Panc1 (cell line): ENCODE results near the gene CCDC69. TPM values are rescaled to one million over a fixed set of nuclear protein-coding genes. Genes with fewer than 3 reads are reported as not detected.
"Not testable (repeated sequence)": the region's sequence is repeated elsewhere in the genome, so short reads cannot be mapped to it uniquely, and the experiment has no call there.

Source experiments
- ATAC-seq: fragments of 200-7000 bp; cut with Tn5 transposase; 2 replicates; pipeline ENCODE4 v1.9.1; 2020; ENCODE audit warnings: mild to moderate bottlenecking, moderate library complexity
- BruUV-seq: library from RNA; stranded (reverse); fragments of 400-500 nt; replicated peaks from 2 replicates; lab custom pipeline; 2021; lab: Mats Ljungman, UMichigan
- CTCF ChIA-PET: fragments of 300-600 bp; sonication (Branson Sonifier 250); formaldehyde crosslinking; loops from one replicate; lab custom pipeline; 2022; ENCODE audit warnings: antibody characterized with exemption; lab: Charles Lee
- POLR2A ChIA-PET: fragments of 300-600 bp; sonication (Branson Sonifier 250); formaldehyde crosslinking; loops from one replicate; lab custom pipeline; 2022; ENCODE audit warnings: antibody characterized with exemption; lab: Charles Lee
- DNase-seq: peaks from one replicate; pipeline ENCODE4 v3.0.0-alpha.2; 2010; ENCODE audit warnings: low read depth, low spot score
- H3K27ac ChIP-seq: 2 replicates; pipeline ENCODE4 v1.5.1; 2011; ENCODE audit warnings: mild to moderate bottlenecking, low read length, inconsistent platforms
- H3K27me3 ChIP-seq: fragments of 200-500 bp; sonication (Bioruptor generic); 2 replicates; pipeline ENCODE4 v1.6.0; 2014; ENCODE audit warnings: low read length, inconsistent platforms; ENCODE audit not compliant: control insufficient read depth, insufficient read depth
- H3K36me3 ChIP-seq: fragments of 200-500 bp; sonication (Bioruptor generic); 2 replicates; pipeline ENCODE4 v1.5.1; 2014; ENCODE audit warnings: inconsistent platforms, mild to moderate bottlenecking, low read length, moderate library complexity; ENCODE audit not compliant: control insufficient read depth, insufficient read depth
- H3K4me1 ChIP-seq: 2 replicates; pipeline ENCODE4 v1.5.1; 2011; ENCODE audit warnings: inconsistent platforms, mild to moderate bottlenecking, low read length, moderate library complexity; ENCODE audit not compliant: control insufficient read depth, insufficient read depth
- H3K4me3 ChIP-seq, 2 experiments: 2 replicates each; pipeline ENCODE4 v1.5.1; 2011 to 2012; ENCODE audit warnings: low read depth in 2 of 2, low read length in 2 of 2, mild to moderate bottlenecking in 2 of 2, inconsistent platforms in 1 of 2, moderate library complexity in 1 of 2
- H3K9me3 ChIP-seq: fragments of 200-500 bp; sonication (Bioruptor generic); 2 replicates; pipeline ENCODE4 v1.5.1; 2014; ENCODE audit warnings: low read depth, mild to moderate bottlenecking, inconsistent platforms, low read length, moderate library complexity; ENCODE audit not compliant: control insufficient read depth, insufficient read depth
- POLR2AphosphoS5 ChIP-seq: IDR thresholded peaks from 2 replicates; pipeline ENCODE4 v1.6.1; 2012; ENCODE audit warnings: mild to moderate bottlenecking, low read depth, low read length, moderate library complexity
- SIN3A ChIP-seq: IDR thresholded peaks from 2 replicates; pipeline ENCODE4 v1.6.1; 2012; ENCODE audit warnings: low read depth, mild to moderate bottlenecking, low read length, moderate library complexity, borderline replicate concordance; ENCODE audit not compliant: insufficient read depth
- TCF7L2 ChIP-seq: IDR thresholded peaks from 2 replicates; pipeline ENCODE4 v1.6.1; 2011; ENCODE audit warnings: mild to moderate bottlenecking, low read depth, low read length, inconsistent platforms
- in situ Hi-C: cut with HindIII; loops from 2 replicates; pipeline ENCODE4 v1.10.0; 2016; ENCODE audit warnings: low sequenced_read_pairs, low pct_unique_long_range_greater_than_20kb
- intact Hi-C: fragments of 100-400 bp; cut with micrococcal nuclease; formaldehyde crosslinking; loops from one replicate; pipeline ENCODE4 v1.10.0; 2022; ENCODE audit not compliant: unreplicated experiment
- total RNA-seq: library from RNA; stranded (reverse); gene quantifications from one replicate; pipeline ENCODE4 v1.2.1, GENCODE V29; 2021; ENCODE audit not compliant: unreplicated experiment
- TF ChIP-seq, protein P1 (sequence below), 2 experiments: IDR thresholded peaks; 2 replicates each; pipeline ENCODE4 v1.6.1; 2011 to 2012; ENCODE audit warnings: low read depth in 2 of 2, control low read depth in 1 of 2, low read length in 1 of 2, mild to moderate bottlenecking in 1 of 2, moderate library complexity in 1 of 2; ENCODE audit not compliant: insufficient read depth in 1 of 2
- TF ChIP-seq, protein P2 (sequence below): fragments of 450-650 bp; IDR thresholded peaks from 2 replicates; pipeline ENCODE4 v1.5.1; 2017; ENCODE audit warnings: mild to moderate bottlenecking

The CCDC69 gene
- total RNA-seq, 1 experiment from 2014 or later, result 2.1 TPM

DNA sequence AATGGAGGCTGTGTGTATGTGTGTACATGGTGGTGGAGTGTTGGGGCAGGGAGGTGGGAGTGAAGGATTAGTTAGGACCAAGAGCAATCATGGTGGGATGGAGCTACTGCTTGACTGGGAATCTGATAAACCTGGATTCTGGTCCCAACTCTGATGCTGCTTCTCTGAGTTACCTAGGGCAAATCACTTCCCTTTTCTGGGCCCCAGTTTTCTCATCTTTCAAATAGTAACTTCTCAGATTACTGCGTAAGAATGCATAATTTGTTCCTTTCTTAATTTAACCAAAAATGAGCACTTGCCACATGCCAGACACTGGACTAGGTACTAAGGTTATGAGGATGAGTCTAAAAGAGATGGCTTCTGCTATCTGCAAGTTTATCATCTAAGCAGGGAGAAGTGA, 45.5 kb downstream of the CCDC69 start:
- in situ Hi-C loops, result no loop called here
- Histone ChIP-seq H3K27me3 (no peaks in the 10 kb centered on the region), H3K36me3 (no peaks in the 10 kb centered on the region), H3K27ac (no peak overlapping the region), H3K4me1 (peaks cover 2% of the 10 kb centered on the region; the same call in 1 of the 2 replicates), H3K4me3 (no peak overlapping the region), H3K9me3 (no peaks in the 10 kb centered on the region)
- DNase-seq (no peak), ATAC-seq (no peak)
- CTCF ChIA-PET, result no interaction called here
- no TSS peak for BruUV-seq
- POLR2A ChIA-PET, result no interaction called here
- intact Hi-C loops, result no loop called here
- TF ChIP-seq, protein P1, sequence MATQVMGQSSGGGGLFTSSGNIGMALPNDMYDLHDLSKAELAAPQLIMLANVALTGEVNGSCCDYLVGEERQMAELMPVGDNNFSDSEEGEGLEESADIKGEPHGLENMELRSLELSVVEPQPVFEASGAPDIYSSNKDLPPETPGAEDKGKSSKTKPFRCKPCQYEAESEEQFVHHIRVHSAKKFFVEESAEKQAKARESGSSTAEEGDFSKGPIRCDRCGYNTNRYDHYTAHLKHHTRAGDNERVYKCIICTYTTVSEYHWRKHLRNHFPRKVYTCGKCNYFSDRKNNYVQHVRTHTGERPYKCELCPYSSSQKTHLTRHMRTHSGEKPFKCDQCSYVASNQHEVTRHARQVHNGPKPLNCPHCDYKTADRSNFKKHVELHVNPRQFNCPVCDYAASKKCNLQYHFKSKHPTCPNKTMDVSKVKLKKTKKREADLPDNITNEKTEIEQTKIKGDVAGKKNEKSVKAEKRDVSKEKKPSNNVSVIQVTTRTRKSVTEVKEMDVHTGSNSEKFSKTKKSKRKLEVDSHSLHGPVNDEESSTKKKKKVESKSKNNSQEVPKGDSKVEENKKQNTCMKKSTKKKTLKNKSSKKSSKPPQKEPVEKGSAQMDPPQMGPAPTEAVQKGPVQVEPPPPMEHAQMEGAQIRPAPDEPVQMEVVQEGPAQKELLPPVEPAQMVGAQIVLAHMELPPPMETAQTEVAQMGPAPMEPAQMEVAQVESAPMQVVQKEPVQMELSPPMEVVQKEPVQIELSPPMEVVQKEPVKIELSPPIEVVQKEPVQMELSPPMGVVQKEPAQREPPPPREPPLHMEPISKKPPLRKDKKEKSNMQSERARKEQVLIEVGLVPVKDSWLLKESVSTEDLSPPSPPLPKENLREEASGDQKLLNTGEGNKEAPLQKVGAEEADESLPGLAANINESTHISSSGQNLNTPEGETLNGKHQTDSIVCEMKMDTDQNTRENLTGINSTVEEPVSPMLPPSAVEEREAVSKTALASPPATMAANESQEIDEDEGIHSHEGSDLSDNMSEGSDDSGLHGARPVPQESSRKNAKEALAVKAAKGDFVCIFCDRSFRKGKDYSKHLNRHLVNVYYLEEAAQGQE (IDR thresholded peaks at IDR 0.05; ENCODE audit: insufficient read depth in 1 of 2, low read depth in 2 of 2, low read length in 1 of 2), result no peak
- TF ChIP-seq, protein P2, sequence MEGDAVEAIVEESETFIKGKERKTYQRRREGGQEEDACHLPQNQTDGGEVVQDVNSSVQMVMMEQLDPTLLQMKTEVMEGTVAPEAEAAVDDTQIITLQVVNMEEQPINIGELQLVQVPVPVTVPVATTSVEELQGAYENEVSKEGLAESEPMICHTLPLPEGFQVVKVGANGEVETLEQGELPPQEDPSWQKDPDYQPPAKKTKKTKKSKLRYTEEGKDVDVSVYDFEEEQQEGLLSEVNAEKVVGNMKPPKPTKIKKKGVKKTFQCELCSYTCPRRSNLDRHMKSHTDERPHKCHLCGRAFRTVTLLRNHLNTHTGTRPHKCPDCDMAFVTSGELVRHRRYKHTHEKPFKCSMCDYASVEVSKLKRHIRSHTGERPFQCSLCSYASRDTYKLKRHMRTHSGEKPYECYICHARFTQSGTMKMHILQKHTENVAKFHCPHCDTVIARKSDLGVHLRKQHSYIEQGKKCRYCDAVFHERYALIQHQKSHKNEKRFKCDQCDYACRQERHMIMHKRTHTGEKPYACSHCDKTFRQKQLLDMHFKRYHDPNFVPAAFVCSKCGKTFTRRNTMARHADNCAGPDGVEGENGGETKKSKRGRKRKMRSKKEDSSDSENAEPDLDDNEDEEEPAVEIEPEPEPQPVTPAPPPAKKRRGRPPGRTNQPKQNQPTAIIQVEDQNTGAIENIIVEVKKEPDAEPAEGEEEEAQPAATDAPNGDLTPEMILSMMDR, result no peak
- TF ChIP-seq SIN3A (no peak), POLR2AphosphoS5 (no peak), TCF7L2 (no peak)

DNA sequence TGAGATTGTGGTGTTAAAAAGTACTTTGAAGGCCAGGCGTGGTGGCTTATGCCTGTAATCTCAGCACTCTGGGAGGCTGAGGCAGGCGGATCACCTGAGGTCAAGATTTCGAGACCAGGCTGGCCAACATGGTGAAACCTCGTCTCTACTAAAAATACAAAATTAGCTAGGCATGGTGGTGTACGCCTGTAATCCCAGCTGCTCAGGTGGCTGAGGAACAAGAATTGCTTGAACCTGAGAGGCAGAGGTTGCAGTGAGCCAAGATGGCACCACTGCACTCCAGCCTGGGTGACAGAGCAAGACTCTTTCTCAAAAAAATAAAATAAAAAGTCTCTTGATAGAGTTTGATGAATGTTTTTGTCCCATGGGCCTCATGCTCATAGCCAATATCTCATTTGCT, 47.6 kb downstream of the CCDC69 start:
- H3K27ac ChIP-seq, ATAC-seq, H3K4me3 ChIP-seq, BruUV-seq, CTCF ChIA-PET, H3K9me3 ChIP-seq, POLR2A ChIA-PET, H3K4me1 ChIP-seq, H3K36me3 ChIP-seq, H3K27me3 ChIP-seq, in situ Hi-C loops, DNase-seq, intact Hi-C loops: not testable (repeated sequence)

DNA sequence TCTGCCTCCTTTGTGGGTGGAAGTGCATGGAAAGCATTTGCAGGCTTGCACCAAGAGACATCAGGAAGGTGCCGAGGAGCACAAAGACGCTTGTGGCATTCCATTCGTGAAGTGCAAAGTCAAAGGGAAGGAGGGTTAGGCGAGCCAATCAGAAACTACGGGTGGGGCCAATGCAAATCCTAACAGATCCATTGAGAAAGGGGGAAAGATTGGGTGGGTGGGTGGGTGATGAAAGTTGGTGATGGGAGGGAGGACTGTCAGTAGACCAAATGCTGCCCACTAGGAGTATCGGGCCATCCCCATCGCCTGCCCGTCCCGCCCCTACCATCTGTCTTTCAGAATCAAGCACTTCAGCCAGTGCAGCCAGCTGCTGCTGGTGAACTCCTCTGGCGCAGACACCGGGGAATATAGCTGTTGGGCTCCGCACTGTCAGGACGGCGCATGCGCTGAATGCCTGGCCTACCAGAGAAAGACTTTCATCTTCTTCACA, 49.2 kb downstream of the CCDC69 start:
- in situ Hi-C loops, result no loop called here
- no TSS peak for BruUV-seq

More for the DNA sequence above, 49.2 kb downstream of the CCDC69 start:
- no peaks in the 10 kb centered on the region for H3K36me3 ChIP-seq
- H3K27me3 ChIP-seq, result no peaks in the 10 kb centered on the region
- TF ChIP-seq TCF7L2, result no peak
- no peak overlapping the region for H3K4me3 ChIP-seq
- no peak overlapping the region for H3K27ac ChIP-seq
- no peaks in the 10 kb centered on the region for H3K9me3 ChIP-seq
- intact Hi-C loops, result no loop called here
- ATAC-seq, result no peak
- ChIA-PET CTCF (no interaction called here), POLR2A (no interaction called here)
- H3K4me1 ChIP-seq, result peaks cover 2% of the 10 kb centered on the region; the same call in 1 of the 2 replicates
- no peak for DNase-seq
